Measurements from ENCODE around the gene ARHGAP26. TPM values are rescaled to one million over a fixed set of nuclear protein-coding genes. Genes with fewer than 3 reads are reported as not detected.

The ARHGAP26 gene
- total RNA-seq, 1 experiment from 2014 or later, result 34.5 TPM

DNA sequence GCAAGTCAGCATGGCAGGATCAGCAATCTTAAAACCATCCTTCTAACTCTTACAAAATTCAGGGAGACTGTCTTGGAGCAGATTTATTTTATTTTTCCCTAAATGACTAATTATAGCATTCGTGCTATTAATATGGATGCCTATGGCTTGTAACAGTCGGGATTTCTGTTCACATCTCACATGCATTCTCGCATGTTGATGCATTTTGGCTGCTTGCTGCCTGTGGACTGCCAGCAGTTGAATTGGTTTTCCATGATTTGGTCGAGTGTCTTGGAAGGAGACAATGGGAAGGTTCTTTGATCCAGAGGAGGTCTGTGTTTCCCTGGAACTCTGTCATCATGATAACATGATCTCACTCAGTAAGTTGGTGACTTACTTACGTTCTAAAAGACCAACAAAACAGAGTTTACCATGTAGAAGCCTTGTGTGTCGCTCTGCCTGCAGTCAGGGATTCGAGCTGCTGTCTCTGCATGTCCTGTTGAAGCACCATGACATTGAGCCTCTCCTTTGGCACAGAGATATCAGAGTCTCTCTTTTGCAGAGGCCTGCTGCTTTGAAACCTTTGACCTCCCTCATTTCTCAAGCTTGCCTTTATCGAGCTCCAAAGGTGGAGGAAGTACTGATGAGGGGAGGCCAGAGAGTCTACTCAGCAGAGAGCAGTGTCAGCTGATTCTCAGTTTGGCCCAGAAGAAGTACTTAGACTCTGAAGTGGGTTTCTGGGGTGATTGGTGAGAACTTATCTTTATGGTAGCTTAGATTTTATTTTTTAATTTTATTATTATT is 82.4 kb downstream of the ARHGAP26 start:
- RAD21 ChIA-PET (ENCODE audit: low non-redundant PET in 1 of 2, low total read pairs in 2 of 2, uncharacterized antibody in 2 of 2, unreplicated experiment in 2 of 2), result no interaction called here
- Histone ChIP-seq H3K36me3 (ENCODE audit: control insufficient read depth in 1 of 2, insufficient read depth in 2 of 2, low read length in 2 of 2) (no peaks in the 10 kb centered on the region), H3K9me2 (ENCODE audit: insufficient read depth) (no peaks in the 10 kb centered on the region), H3K4me2 (ENCODE audit: low read length) (no peak overlapping the region), H3K27ac (ENCODE audit: low read depth, low read length) (no peak overlapping the region), H3K27me3 (ENCODE audit: insufficient read depth, low read length) (no peaks in the 10 kb centered on the region), H3K4me1 (ENCODE audit: control insufficient read depth in 1 of 2, insufficient read depth in 2 of 2, low read length in 2 of 2) (peaks cover 3 to 15% of the 10 kb centered on the region in 2 experiments; a peak in 2 of 4 replicates), H3K4me3 (replicated peaks in 1 of 2; ENCODE audit: low read depth in 1 of 2, low read length in 2 of 2) (no peak overlapping the region), H2AFZ (ENCODE audit: low read depth, low read length, poor library complexity, severe bottlenecking) (no peak overlapping the region), H3K79me2 (ENCODE audit: insufficient read depth, low read length) (peaks cover 27% of the 10 kb centered on the region), H4K20me1 (ENCODE audit: insufficient read depth) (no peaks in the 10 kb centered on the region), H3K9me3 (ENCODE audit: control insufficient read depth in 1 of 2, insufficient read depth in 1 of 2, low read depth in 1 of 2, low read length in 2 of 2) (no peaks in the 10 kb centered on the region), H3K9ac (ENCODE audit: low read length) (no peak overlapping the region)
- DNase-seq (ENCODE audit: low read depth, low spot score) (no peak), ATAC-seq (no peak)
- CTCF ChIA-PET, result interaction anchor here (3.7 kb wide), 1 partner anchor 15 kb away, joined by 13 read pairs; no protein-coding TSS in a partner anchor
- POLR2A ChIA-PET, result no interaction called here
- BruUV-seq (replicated peaks), result no TSS peak
- intact Hi-C loops (cut with micrococcal nuclease), result no loop called here
- TF ChIP-seq YY1 (IDR thresholded peaks at IDR 0.05; ENCODE audit: extremely low read depth, insufficient replicate concordance, low read depth, low read length) (no peak), POLR2A (IDR thresholded peaks at IDR 0.05; ENCODE audit: borderline replicate concordance, extremely low read depth, insufficient read depth, insufficient read length) (no peak), JUND (IDR thresholded peaks at IDR 0.05) (no peak), CBX3 (IDR thresholded peaks at IDR 0.05; ENCODE audit: low read depth) (no peak), TCF7L2 (IDR thresholded peaks at IDR 0.05; ENCODE audit: borderline replicate concordance, extremely low read depth, insufficient read depth, insufficient read length) (no peak), SRF (IDR thresholded peaks at IDR 0.05; ENCODE audit: low read depth) (no peak), RAD21 (IDR thresholded peaks at IDR 0.05; ENCODE audit: low read depth) (no peak), ELF1 (IDR thresholded peaks at IDR 0.05; ENCODE audit: borderline replicate concordance, low read depth) (no peak), CEBPB (IDR thresholded peaks at IDR 0.05; ENCODE audit: low read depth) (no peak), ZNF274 (IDR thresholded peaks at IDR 0.05; ENCODE audit: low read depth, low read length) (no peak), EZH2 (IDR thresholded peaks at IDR 0.05) (no peak), SP1 (IDR thresholded peaks at IDR 0.05; ENCODE audit: low read depth) (no peak), ZFX (IDR thresholded peaks at IDR 0.05) (no peak), POLR2AphosphoS5 (IDR thresholded peaks at IDR 0.05; ENCODE audit: low read depth, low read length) (no peak), EGR1 (IDR thresholded peaks at IDR 0.05; ENCODE audit: low read depth) (no peak)
- TF ChIP-seq, protein P1, sequence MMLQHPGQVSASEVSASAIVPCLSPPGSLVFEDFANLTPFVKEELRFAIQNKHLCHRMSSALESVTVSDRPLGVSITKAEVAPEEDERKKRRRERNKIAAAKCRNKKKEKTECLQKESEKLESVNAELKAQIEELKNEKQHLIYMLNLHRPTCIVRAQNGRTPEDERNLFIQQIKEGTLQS (IDR thresholded peaks at IDR 0.05), result no peak
- TF ChIP-seq, protein P2, sequence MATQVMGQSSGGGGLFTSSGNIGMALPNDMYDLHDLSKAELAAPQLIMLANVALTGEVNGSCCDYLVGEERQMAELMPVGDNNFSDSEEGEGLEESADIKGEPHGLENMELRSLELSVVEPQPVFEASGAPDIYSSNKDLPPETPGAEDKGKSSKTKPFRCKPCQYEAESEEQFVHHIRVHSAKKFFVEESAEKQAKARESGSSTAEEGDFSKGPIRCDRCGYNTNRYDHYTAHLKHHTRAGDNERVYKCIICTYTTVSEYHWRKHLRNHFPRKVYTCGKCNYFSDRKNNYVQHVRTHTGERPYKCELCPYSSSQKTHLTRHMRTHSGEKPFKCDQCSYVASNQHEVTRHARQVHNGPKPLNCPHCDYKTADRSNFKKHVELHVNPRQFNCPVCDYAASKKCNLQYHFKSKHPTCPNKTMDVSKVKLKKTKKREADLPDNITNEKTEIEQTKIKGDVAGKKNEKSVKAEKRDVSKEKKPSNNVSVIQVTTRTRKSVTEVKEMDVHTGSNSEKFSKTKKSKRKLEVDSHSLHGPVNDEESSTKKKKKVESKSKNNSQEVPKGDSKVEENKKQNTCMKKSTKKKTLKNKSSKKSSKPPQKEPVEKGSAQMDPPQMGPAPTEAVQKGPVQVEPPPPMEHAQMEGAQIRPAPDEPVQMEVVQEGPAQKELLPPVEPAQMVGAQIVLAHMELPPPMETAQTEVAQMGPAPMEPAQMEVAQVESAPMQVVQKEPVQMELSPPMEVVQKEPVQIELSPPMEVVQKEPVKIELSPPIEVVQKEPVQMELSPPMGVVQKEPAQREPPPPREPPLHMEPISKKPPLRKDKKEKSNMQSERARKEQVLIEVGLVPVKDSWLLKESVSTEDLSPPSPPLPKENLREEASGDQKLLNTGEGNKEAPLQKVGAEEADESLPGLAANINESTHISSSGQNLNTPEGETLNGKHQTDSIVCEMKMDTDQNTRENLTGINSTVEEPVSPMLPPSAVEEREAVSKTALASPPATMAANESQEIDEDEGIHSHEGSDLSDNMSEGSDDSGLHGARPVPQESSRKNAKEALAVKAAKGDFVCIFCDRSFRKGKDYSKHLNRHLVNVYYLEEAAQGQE (IDR thresholded peaks at IDR 0.05; ENCODE audit: low read depth), result no peak
- TF ChIP-seq, protein P3, sequence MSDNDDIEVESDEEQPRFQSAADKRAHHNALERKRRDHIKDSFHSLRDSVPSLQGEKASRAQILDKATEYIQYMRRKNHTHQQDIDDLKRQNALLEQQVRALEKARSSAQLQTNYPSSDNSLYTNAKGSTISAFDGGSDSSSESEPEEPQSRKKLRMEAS (IDR thresholded peaks at IDR 0.05), result no peak
